NCI-H69 (cell line): ENCODE measurements around the gene PRKCD.

ENCODE experiments used
- DNase-seq: peaks from one replicate; lab custom pipeline; 2025; lab: John Stamatoyannopoulos, UW

PRKCD gene

GRCh38 chr3:53232641-53233377 lies 71.8 kb downstream of the PRKCD start:
- DNase-seq: no peak

GRCh38 chr3:53234130-53234840 lies 73.3 kb downstream of the PRKCD start:
- no peak for DNase-seq

GRCh38 chr3:53234841-53235232 lies 73.8 kb downstream of the PRKCD start:
- DNase-seq: no peak

GRCh38 chr3:53235545-53235944 lies 74.5 kb downstream of the PRKCD start:
- no peak for DNase-seq

GRCh38 chr3:53236112-53236841 lies 75.3 kb downstream of the PRKCD start:
- peak; percentile 8 for DNase-seq

GRCh38 chr3:53238051-53238850 lies 77.2 kb downstream of the PRKCD start:
- DNase-seq: peak; percentile 71

GRCh38 chr3:53238886-53239285 lies 77.9 kb downstream of the PRKCD start:
- DNase-seq: no peak

- DNase-seq: no peak
Observed at GRCh38 chr3:53239800-53240199, 78.8 kb downstream of the PRKCD start.

GRCh38 chr3:53240989-53241972 lies 80.3 kb downstream of the PRKCD start:
- no peak for DNase-seq

GRCh38 chr3:53242155-53242554 lies 81.1 kb downstream of the PRKCD start:
- no peak for DNase-seq
